Muscle of arm (tissue), 12 donors: Measurements from ENCODE around the gene IRF2. TPM values are rescaled to one million over a fixed set of nuclear protein-coding genes. Genes with fewer than 3 reads are reported as not detected.
"Not testable (repeated sequence)": the region's sequence is repeated elsewhere in the genome, so short reads cannot be mapped to it uniquely, and the experiment has no call there.

Source experiments
- DNase-seq: peaks from one replicate; pipeline ENCODE4 v3.0.0-alpha.2; 2013
- polyA plus RNA-seq, 12 donors: library from polyadenylated mRNA; unstranded; fragments of 120-200 nt; gene quantifications; one replicate each; pipeline ENCODE4 v1.2.1, GENCODE V29; 2013; ENCODE audit not compliant: insufficient read length in 12 of 12

The IRF2 gene
- polyA plus RNA-seq, 12 donors: 10.7 to 28.8 (median 18.2) TPM; not detected in 1

DNA sequence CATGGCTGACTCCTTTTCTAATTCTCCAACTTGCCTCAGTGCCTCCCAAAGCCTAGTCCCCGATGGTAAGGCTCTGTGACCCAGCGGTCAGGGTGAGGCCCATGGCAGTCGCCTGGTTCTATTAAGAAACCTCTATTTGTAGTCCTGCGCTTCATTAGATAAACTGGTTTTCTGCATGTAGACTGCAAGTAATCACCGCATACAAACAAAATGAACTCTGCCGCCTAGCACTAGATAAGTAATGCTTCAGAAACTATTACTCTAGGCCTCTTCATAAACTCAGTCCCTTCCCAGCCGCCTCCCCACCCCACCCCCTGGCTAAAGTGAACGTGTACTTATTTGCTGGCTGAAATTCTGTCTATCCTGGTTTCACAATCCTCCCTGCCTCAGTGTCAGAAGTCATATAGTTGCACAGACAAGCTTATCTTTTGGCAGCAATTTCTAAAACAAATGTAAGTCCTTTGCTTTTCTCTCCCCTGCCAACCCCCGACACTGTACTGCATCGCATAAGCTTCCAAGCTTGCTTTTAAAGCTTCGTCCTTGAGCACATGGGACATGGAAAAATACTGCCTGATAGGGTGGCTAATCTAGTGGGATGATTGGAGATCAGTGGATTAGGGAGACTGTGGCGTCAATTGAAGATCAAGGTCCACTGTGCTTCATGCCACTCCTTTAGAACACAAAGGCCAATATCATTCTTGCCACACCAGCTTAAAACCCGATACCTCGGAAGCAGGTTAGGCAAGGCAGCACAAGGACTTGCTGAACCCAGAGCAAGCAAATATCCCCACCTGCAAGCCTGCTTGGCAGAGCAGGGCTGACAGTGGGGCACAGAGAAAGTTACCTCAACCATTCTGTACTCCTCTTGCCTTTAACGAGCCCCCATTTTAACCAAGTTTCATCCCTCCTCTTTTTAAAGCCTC is 125.8 kb downstream of the IRF2 start:
- DNase-seq: no peak

DNA sequence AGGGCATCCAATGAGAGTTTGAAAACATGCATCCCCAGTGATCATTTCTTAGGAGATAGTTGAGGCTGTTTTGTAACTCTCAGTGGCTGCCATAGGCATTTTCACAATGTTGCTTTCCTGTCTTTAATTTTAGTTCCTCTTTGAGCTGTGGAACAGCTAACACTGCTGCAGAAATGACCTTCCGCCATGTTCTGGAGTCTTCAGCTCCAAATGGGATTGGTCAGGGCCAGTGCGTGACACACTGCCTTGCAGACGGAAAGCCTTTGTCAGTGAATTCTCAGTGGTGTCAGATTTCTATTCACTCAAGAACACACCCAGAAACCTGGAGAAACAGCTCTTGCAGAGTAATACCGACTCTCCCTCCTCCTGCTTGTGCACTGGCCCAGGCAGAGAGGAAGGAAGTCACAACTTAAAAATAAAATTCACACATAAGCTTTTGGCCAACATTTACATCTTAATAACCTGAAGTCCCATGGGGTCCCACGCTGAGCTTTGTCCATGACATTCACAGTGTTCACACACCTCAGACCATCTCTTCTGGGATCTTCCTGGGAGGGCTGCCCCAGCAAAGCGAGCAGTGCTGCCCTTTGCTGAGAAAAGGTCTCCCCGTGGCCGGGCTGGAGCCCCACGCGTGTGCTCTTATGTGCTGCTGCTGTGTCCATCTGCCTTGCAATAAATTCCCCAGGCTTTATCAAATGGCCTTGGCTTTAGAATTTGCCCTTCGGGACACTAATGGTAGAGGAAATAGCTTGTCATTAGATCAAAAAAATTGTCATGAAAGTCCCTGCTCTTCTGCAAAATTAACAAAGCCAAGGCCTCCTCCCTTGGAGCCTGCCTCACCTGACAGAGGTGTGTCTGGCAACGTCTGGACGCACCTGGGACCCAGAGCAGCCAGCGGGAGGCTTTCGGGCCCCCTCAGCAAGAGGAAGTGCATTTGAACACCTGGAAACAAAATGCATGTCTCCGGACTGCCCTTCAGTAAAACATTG is 126.8 kb downstream of the IRF2 start:
- DNase-seq: peak; percentile 45

DNA sequence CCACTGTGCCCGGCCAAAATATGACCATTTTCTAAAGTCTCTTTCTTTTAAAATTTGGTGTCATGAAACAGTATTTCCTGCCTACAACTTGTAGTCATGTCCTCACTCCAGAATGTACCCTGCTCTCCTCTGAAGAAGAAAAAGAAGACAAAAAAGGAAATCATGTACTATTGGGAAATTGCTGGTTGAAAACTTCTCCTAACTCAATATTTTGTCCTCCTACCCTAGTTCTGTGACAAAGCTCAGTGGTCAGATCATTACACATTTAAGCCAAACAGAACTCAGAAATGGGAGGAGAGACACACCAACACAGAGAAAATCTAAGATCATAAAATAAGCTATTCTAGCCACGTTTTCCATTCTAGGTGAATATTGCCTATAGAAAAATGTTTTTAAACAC is 127.7 kb downstream of the IRF2 start:
- DNase-seq: no peak

DNA sequence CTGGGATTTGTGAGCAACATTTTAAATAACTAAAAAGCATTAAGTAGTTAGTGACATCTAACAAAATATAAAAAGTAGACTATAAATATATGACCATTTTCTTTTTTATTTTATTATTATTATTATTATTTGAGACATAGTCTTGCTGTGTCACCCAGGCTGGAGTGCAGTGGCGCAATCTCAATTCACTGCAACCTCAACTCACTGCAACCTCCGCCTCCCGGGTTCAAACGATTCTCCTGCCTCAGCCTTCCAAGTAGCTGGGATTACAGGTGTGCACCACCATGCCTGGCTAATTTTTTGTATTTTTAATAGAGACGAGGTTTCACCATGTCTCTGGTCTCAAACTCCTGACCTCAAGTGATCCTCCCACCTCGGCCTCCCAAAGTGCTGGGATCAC is 128.1 kb downstream of the IRF2 start:
- DNase-seq: not testable (repeated sequence)

DNA sequence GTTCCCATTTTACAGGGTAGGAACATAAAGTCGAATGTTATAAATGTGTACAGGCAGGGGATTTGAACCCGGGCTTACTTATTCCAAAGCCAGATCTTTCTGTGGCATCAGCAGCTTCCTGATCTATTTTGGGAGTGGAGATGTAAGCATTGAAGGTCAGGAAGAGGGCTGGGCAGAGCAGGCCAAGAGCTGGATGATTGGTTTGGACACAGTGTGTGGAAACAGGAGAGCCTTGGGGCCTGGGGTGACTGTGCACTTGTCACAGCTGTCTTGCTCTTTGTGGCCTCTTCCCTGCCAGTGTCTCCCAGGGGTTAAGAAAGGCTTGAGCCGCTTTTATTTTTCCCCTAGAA is 128.8 kb downstream of the IRF2 start:
- DNase-seq: no peak

DNA sequence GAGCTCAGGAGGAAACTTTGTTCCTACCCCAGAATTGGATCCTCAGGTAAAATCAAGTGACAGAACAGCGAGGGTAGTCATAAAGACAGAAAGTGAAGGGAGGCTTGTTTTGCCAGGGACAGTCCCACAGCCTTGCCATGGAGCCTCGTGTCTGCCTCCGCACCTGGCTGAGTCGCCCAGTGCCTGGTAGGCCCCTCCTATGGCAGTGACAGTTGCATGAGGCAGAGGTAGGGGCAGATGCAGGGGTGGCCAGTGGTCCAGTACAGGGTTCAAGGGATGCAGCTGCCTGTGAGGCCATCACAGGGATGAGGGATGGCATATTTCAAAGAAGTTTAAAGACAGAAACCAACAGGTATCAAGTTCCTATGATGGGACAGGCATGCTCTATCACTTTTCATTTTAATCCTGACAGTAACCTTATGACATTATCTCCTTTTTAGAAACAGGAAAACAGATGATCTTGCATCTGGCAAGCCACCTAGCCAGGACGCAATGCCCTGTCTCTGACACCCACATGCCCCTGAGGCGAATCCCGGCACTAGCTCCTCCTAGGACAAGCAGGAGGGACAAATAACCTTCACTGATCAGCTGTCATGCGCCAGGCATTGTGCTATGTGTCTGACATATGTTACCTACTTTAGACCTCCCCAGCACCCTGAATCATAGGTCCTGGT is 129.3 kb downstream of the IRF2 start:
- DNase-seq: no peak

DNA sequence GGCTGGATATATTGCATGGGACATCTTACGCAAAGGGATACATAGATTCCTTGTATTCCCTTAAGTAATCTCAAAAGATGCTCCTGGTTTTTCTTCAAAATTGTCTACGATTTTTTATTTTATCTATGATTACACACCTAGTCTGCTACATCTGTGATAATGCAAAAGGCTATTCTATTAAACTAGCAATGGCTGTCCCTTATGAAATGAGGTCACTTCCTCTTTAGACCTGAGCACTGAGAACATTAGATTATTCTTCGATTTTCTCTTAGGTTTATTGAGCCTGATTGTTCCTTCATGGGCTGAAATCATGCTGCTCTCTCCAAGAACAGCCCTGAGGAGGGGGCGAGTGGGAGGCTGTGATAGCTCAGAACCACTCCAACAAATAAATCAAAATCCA is 129.9 kb downstream of the IRF2 start:
- DNase-seq: no peak

DNA sequence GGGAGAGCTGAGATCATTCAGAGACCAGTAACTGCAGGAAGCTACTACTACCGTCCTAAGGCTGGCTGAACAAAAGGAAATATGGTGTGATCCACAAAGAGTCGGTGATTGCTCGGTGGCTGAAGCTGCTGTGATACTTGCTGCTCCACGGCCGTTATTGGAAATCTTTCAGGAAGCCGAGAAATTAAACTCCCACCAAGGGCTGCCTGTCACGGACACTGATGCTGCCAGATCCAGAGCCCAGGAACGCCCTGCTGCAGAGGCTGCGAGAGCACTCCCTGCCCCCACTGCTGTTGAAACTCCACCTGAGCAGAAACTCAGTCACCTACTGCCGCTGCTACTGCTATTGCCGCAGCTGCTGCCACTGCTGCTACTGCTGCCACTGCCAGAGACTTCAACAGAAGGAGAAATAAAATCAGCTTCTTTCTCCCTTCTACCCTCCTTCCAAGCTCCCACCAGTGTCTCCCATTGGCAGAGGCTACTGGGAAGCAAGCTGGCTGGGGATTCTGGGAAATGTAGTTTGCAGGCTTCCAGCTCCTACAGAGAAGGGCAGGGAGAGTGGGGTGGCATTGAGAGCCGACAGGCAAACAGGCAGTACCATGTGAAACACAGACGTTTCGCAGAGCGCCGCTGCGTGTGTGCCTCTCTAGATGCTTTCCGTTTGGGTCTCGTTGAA is 130.7 kb downstream of the IRF2 start:
- peak; percentile 85 for DNase-seq

DNA sequence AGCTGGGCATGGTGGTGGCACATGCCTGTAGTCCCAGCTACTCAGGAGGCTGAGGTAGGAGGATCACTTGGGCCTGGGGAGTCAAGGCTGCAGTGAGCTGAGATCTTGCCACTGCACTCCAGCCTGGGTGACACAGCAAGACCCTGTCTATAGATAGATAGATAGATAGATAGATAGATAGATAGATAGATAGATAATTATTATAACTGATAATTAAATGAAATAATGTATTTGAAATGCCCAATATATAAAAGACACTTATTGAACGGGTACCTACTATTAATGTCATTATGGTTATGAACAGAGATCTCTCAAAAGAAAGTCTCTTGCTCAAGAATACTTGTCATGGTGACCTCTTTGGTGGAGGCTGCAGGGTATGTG is 131.5 kb downstream of the IRF2 start:
- DNase-seq: not testable (repeated sequence)

DNA sequence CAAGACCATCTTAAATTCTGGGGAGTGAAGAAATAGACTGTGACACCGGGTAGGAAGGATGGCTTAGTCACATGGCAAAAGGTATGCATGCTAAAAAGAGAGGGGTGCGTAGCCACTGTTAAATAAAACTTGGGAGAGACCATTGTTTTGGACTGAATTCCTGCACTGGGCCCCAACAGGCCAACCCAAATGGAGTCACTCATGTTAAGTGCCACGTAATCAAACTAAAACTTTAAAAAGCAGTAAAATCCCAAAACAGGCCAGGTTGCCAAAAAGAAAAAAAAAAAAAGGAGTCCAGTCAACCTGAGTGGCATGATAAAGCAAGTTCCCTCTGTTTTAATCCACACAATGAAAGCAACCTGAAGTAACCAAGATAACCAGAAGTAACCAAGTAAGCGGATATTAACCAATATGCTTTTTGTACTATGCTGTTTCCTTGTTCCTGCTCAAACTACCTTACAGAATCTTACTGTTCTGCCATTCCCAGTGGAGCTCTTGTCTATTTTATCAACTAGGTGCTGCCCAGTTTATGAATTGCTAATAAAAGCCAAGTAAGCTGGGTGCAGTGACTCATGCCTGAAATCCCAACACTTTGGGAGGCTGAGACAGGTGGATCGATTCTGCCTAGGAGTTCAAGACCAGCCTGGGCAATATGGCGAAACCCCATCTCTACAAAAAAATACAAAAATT is 132.0 kb downstream of the IRF2 start:
- no peak for DNase-seq

DNA sequence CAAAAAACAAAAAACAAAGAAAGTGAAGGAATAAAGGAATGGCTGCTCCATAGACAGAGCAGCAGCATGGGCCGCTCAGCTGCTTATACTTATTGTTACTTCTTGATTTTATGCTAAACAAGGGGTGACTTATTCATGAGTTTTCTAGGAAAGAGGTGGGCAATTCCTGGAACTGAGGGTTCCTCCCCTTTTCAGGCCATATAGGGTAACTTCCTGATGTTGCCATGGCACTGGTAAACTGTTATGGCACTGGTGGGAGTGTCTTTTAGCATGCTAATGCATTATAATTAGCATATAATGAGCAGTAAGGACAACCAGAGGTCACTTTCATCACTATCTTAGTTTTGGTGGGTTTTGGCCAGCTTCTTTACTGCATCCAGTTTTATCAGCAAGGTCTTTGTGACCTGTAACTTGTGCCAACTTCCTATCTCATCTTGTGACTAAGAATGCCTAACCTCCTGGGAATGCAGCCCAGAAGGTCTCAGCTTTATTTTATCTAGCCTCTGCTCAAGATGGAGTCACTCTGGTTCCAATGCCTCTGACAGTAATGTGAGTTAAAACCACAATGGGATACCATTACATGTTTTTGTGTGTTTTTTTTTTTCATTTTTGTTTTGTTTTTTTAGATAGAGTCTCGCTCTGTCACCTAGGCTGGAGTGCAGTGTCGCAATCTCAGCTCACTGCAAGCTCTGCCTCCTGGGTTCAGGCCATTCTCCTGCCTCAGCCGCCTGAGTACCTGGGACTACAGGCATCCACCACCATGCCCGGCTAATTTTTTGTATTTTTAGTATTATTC is 134.8 kb downstream of the IRF2 start:
- not testable (repeated sequence) for DNase-seq

DNA sequence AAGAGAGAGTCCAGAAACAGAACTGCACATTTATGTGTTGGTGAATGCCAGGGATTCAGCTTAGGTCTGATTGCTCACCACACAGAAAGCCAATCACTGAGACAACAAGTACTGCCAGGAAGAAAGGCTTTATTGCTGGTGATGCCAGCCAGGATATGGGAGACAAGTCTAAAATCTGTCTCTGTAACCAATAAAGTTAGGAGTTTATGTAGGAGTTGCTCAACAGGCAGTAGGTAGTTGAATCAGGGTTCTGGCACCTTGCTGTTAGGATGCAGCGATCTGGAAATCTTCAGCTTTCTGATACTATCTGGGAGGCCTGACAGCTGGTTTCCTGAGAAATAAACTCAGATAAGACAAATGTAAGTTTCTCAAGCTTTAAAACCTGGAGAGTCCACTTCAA is 136.4 kb downstream of the IRF2 start:
- DNase-seq: no peak

Other genes with a start within 250 kb of the IRF2 start
- gene CASP3, start 174.9 kb upstream of the IRF2 start, polyA plus RNA-seq: 10 to 100 TPM in 11 of 12 donors, not detected in 1; 28.5 to 59.4 (median 51.7) TPM
- gene PRIMPOL, start 175.2 kb upstream of the IRF2 start, polyA plus RNA-seq: 10 to 100 TPM in 11 of 12 donors, not detected in 1; 23.4 to 53.0 (median 30.0) TPM